Hypothalamus (tissue), 51 donors: ENCODE measurements around the gene SRGAP3.

ENCODE experiments used
- DNase-seq, 51 donors: peaks; one replicate each; lab custom pipeline; 2025; lab: John Stamatoyannopoulos, UW

The SRGAP3 gene

DNA sequence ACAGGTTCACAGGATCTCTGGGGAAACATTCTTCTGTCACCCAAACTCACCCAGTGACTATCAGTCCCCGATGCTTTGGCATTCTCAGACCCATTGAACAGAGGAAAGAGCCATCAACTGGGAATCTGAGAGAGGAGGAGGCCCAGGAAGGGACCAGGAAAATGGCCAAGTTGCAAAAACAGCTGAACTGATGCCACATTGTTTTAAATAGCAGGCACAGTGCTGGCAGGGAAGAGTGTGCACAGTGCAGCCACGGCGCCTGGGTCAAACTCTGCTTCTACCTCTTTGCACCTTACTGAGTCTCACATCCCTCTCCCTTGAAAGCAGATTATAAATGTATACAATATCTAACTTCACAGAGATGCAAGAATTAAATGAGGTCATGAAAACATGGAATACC is 66.4 kb downstream of the SRGAP3 start:
- peak in 26 of 51 donors; percentile 15 to 76 (median 38) for DNase-seq

GRCh38 chr3:9180764-9181117 is 68.7 kb downstream of the SRGAP3 start:
- DNase-seq, result peak in 9 of 51 donors; percentile 15 to 60 (median 24)

- peak in 8 of 51 donors; percentile 15 to 51 (median 31) for DNase-seq
Measured at GRCh38 chr3:9179826-9180763, 69.4 kb downstream of the SRGAP3 start.

- DNase-seq, result no peak
Measured at GRCh38 chr3:9178697-9179096, 70.7 kb downstream of the SRGAP3 start.

DNA sequence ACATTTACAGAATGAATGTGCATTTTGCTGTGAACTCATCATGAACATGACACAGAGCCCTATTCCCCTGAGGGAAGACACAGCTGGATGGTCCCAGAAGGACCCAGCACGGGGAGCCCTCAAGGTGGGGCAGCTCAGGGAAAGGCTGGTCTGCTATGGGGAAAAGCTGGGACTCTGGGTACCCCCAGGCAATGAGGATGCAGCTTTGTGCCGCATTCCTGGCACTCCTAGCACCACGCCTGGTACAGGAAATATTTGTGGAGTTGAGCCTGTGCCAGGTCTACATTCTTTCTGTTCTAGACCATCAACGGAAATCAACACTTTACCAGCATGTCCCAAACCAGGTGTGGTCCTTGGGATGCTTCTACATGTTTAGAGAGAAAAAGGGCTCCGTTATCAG is 74.0 kb downstream of the SRGAP3 start:
- DNase-seq, result no peak

- no peak for DNase-seq
Measured at GRCh38 chr3:9173445-9173844, 76.0 kb downstream of the SRGAP3 start.

DNA sequence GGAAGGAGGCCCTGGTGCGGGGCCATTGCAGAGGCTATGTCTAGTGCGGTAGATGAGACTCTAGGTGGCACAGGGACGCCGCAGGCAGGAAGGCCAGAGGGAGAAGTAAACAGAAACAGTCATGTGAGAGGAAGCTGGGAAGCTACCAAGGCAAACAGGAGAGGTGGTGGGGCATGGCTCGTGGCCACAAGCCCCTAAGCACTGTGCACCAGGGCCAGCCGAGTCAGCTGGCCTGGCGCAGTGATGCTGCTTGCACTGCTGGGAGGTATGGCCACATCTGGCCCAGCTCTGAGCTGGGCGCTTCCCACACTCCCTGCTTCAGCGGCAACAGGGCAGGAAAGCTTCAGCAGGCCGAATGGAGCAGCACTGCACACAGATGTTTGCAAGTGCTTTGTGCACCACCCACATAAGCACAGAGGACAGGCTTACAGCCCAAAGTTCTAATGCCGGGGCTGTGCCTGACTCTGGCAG is 76.6 kb downstream of the SRGAP3 start:
- DNase-seq, result peak in 31 of 51 donors; percentile 14 to 70 (median 43)

- DNase-seq, result no peak
Measured at GRCh38 chr3:9170851-9171160, 78.6 kb downstream of the SRGAP3 start.

GRCh38 chr3:9169956-9170850 is 79.2 kb downstream of the SRGAP3 start:
- DNase-seq, result no peak

- DNase-seq, result no peak
Measured at GRCh38 chr3:9169326-9169725, 80.1 kb downstream of the SRGAP3 start.

DNA sequence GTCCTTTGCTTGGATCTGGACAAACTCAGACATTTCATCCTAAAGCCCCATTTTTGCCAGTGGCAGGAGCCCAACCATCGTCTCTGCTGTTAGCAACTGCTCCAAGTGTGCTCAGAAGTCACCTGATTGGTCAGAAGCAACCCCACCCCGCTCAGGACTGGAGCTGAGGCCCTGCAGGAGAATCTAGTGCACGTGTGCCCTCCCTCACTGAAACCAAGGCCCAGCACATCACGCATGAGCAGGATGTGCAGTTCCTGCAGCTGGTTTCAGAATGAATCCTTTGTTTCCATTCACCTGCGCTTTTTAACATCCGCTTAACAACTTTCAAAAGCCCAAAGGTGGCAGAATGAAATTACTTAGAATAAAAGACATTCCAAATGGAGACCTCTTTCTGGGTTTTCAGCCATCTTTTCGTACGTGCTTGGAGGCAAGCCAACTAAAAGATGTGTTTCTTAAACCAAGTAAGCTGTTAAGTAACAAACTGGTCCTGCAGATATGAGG is 81.2 kb downstream of the SRGAP3 start:
- peak in 13 of 51 donors; percentile 10 to 48 (median 28) for DNase-seq

- DNase-seq, result no peak
Measured at GRCh38 chr3:9167222-9167621, 82.2 kb downstream of the SRGAP3 start.

- no peak for DNase-seq
Measured at GRCh38 chr3:9165421-9165820, 84.0 kb downstream of the SRGAP3 start.

- no peak for DNase-seq
Measured at GRCh38 chr3:9163289-9163688, 86.2 kb downstream of the SRGAP3 start.

DNA sequence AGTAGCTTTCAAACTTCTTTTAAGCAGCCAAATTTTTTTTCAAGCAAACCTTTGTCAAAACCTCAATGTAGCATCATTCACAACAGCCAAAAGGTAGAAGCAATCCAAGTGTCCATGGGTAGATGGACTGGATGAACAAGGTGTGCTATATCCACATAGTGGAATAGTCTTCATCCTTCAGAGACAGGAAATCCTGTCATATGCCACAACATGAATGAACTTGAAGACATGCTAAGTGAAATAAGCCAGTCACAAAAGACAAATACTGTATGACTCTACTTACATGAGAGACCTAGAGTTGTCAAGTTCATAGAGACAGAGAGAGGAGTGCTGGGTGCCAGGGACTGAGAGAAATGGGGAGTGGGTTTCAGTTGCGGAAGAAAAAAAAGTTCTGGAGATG is 87.6 kb downstream of the SRGAP3 start:
- no peak for DNase-seq

- no peak for DNase-seq
Measured at GRCh38 chr3:9161298-9161697, 88.1 kb downstream of the SRGAP3 start.

DNA sequence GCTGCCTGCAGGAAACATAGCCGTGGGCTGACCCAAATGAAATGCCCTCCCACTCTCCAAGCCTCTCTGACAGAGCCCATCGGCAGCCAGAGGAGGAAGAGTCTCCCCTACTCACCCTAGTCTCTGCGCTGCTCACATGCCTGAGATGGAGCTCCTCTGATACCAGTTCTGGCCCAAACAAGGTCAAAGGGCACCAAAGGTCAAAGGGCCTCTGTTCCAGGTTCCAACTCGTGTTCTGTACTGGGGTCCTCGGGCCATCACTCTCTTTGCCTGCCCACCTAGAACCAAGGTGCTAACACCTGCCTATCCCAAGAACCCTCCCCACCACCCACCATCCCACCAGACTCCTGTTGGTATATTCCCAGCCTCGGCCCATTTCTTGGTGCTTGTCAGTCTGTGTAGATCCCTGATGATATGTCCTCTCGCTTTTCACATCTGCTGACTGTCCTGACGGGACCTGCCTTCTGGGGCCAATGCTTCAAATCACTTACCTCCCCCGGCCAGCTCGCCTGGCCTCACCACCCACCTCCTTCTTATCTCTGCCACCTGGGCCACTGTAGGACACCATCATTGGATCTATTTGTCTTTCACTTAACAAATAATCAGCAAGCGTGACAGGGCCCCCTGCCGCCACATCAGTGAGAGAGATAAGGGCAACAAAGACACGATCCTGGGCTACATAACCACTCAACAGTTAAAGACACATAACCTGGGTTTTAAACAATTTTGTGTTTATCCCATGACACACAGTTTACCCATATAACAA is 90.4 kb downstream of the SRGAP3 start:
- DNase-seq, result no peak

GRCh38 chr3:9157651-9158362 is 91.6 kb downstream of the SRGAP3 start:
- DNase-seq, result no peak

GRCh38 chr3:9156604-9157003 is 92.8 kb downstream of the SRGAP3 start:
- DNase-seq, result no peak

DNA sequence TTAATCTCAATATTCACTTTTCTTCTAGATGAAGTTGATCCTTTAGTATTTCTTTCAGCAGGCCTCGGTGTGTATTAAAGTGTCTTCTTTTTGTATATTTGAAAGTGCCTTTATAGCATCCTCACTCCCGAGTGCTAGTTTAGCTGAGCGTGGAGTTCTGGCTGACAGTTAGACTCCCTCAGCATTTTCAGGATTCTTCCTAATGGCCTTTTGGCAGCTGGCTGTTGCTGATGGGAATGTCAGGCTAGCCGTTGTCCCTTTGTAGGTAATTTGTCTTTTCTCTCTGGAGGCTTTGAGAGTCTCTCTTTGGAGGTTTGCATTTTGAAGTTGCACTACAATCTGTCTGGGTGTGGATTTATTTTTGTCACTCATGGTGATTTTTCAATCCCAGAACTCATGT is 94.4 kb downstream of the SRGAP3 start:
- DNase-seq, result no peak
